Subcutaneous abdominal adipose tissue (tissue), 5 donors: ENCODE results near the gene ABCC8.

Experiments
- H3K27ac ChIP-seq: one replicate; pipeline ENCODE4 v1.7.0; 2013; ENCODE audit warnings: low read depth, mild to moderate bottlenecking, inconsistent platforms, low read length, moderate library complexity
- H3K27me3 ChIP-seq, 5 donors: one replicate each; pipeline ENCODE4 v1.7.0; 2013; ENCODE audit warnings: low read length in 5 of 5, inconsistent platforms in 1 of 5; ENCODE audit not compliant: control insufficient read depth in 5 of 5, insufficient read depth in 4 of 5
- H3K36me3 ChIP-seq, 5 donors: one replicate each; pipeline ENCODE4 v1.7.0; 2013; ENCODE audit warnings: low read length in 5 of 5; ENCODE audit not compliant: control insufficient read depth in 5 of 5, insufficient read depth in 5 of 5
- H3K4me1 ChIP-seq, 5 donors: one replicate each; pipeline ENCODE4 v1.7.0; 2013; ENCODE audit warnings: low read length in 5 of 5, mild to moderate bottlenecking in 3 of 5, moderate library complexity in 1 of 5; ENCODE audit not compliant: control insufficient read depth in 5 of 5, insufficient read depth in 5 of 5
- H3K4me3 ChIP-seq, 5 donors: one replicate each; pipeline ENCODE4 v1.7.0; 2013; ENCODE audit warnings: low read length in 5 of 5, low read depth in 1 of 5
- H3K9ac ChIP-seq, 5 donors: one replicate each; pipeline ENCODE4 v1.7.0; 2013; ENCODE audit warnings: low read length in 5 of 5, mild to moderate bottlenecking in 4 of 5, moderate library complexity in 3 of 5
- H3K9me3 ChIP-seq, 5 donors: one replicate each; pipeline ENCODE4 v1.7.0; 2013; ENCODE audit warnings: low read length in 5 of 5; ENCODE audit not compliant: control insufficient read depth in 5 of 5
- donor health status: healthy.
- donor health status: healthy.
- donor health status: healthy.
- donor health status: healthy.
- donor health status: healthy.

ABCC8 gene

DNA sequence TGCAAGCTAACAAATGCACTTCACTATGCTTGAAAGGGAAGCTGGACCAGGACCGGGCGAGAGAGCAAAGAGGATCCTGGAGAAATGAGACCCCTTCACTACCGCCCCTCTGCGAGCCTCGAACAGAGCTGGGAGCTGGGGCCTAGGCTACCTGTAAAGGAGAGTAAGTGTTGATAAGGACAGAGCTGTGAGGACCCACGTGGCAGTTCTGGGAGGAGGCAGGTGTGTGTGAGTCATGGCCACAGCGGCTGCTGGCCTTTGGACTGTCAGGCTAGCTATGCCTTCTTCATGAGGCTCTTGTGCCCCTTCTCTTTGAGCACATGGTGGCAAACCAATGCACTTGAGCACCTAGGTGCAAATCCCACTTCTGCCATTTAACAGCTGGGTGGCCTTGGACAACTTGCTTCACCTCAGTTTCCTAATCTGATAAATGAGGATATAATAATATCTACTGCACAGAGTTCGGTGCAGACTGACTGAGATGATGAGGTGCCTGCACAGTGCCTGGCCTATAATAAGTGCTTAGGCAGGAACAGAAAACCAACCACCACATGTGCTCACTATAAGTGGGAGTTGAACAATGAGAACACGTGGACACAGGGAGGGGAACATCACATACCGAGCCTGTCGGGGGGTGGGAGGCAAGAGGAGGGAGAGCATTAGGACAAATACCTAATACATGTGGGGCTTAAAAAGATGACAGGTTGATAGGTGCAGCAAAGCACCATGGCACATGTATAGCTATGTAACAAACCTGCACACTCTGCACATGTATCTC lies 52.9 kb downstream of the ABCC8 start:
- H3K27me3 ChIP-seq = peaks cover 0 to 17% (median 5%) of the 10 kb centered on the region in 5 donors
- H3K4me1 ChIP-seq = no peaks in the 10 kb centered on the region
- no peaks in the 10 kb centered on the region for H3K9me3 ChIP-seq
- no peaks in the 10 kb centered on the region for H3K36me3 ChIP-seq
- no peak overlapping the region for H3K9ac ChIP-seq
- no peak overlapping the region for H3K27ac ChIP-seq
- no peak overlapping the region for H3K4me3 ChIP-seq

DNA sequence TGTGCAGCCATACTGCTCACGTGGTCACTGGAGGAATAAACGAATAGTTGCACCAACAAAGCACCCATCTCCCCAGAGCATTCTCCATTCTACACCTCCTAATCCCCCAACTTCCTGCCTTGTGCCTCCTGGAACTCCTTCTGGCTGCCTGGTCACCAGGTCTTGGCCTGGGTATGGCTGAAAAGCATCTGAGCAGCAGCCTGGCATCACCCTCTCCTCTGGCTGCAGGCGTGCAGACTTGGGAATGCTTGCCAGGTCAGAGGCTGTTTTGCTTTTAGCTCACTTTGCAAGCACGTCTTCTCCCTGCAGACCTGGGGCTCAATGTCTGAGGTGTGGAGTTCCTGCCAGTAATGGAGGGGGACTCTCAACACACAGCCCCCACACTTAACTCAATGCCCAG lies 54.9 kb downstream of the ABCC8 start:
- H3K9ac ChIP-seq = no peak overlapping the region
- H3K27ac ChIP-seq = no peak overlapping the region
- H3K4me3 ChIP-seq = no peak overlapping the region
- peaks cover 0 to 11% (median 6%) of the 10 kb centered on the region in 5 donors for H3K27me3 ChIP-seq
- H3K36me3 ChIP-seq = no peaks in the 10 kb centered on the region
- no peaks in the 10 kb centered on the region for H3K9me3 ChIP-seq
- H3K4me1 ChIP-seq = no peaks in the 10 kb centered on the region

DNA sequence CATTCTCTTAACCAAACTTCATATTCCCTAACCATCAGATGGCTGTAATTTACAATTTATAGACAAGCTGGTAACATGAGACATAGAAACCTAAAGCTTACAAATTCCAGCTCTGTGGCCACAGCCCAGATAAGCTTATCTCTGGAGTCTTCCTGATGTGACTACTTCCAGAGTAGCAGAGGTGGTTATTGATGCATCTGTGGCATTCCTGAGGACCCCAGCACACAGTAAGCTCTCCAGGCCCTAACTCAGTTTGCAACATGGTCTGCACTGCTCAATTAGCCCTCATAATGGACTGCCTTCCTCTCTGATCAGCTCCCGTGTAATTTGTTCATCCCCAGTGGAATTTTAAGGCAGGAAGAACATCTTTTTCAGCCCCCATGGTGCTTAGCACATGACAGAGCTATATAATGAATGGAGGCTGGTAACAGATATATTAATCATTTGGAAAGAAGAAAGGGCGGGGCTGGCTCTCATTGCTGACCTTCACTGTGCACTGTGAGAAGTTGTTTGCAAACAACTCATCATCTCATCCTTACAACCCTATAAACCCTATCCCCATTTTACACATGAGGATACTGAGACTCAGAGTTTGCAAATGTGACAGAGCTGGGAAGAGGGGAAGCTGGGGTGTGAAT lies 58.1 kb downstream of the ABCC8 start:
- no peak overlapping the region for H3K27ac ChIP-seq
- H3K9me3 ChIP-seq = no peaks in the 10 kb centered on the region
- H3K4me3 ChIP-seq = no peak overlapping the region
- no peaks in the 10 kb centered on the region for H3K36me3 ChIP-seq
- no peaks in the 10 kb centered on the region for H3K4me1 ChIP-seq
- H3K9ac ChIP-seq = no peak overlapping the region
- H3K27me3 ChIP-seq = peaks cover 5 to 16% (median 6%) of the 10 kb centered on the region in 5 donors

DNA sequence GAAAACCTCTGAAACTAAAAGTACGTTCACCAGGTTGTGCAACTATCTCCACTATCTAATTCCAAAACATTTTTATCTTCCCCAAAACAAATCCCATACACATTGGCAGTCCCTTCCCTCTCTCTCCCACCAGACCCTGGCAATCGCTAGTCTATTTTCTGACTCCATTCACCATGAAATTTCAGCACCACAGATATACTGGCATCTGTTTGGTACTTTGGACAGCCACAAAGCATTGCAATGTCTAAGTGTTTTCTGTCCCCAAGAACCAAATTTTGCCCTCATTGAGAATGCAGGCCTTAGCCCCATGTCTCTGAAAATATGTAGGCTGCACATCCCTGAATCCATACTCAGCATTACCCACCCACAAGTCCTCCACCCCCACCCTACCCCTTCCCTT lies 60.2 kb downstream of the ABCC8 start:
- Histone ChIP-seq H3K9ac (no peak overlapping the region), H3K27me3 (peaks cover 5 to 16% (median 6%) of the 10 kb centered on the region in 5 donors), H3K4me1 (peaks cover 0 to 1% (median 0%) of the 10 kb centered on the region in 5 donors), H3K36me3 (no peaks in the 10 kb centered on the region), H3K27ac (no peak overlapping the region), H3K4me3 (no peak overlapping the region), H3K9me3 (no peaks in the 10 kb centered on the region)

DNA sequence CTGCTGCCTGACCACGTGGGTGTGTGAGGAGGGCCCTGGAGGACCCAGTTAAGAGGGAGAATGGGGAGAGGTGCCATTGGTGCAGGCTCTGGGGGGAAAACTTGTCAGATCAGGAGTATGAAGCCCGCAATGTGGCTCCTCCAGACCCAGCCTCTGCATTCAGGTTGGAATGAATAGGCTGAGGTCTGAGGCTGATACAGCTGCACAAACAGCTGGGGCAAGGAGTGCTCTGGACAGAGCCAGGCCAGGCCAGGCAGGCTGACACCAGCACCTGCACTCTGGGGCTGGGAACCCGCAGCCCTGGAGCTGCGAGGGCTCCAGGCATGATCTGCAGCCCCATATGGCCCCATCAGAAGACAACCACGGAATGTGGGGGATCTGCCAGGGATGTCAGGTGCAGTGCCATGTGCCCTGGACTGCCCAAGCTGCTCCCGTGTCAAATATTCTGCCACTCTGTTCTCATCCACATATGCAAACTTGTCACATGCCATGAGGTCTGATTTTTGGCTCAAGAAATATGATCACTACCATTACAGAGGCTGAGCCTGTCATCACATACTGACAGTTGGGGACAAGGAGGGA lies 61.0 kb downstream of the ABCC8 start:
- Histone ChIP-seq H3K27ac (no peak overlapping the region), H3K9ac (no peak overlapping the region), H3K9me3 (no peaks in the 10 kb centered on the region), H3K4me3 (no peak overlapping the region), H3K36me3 (no peaks in the 10 kb centered on the region), H3K4me1 (peaks cover 0 to 10% (median 3%) of the 10 kb centered on the region in 5 donors), H3K27me3 (peaks cover 0 to 16% (median 6%) of the 10 kb centered on the region in 5 donors)

DNA sequence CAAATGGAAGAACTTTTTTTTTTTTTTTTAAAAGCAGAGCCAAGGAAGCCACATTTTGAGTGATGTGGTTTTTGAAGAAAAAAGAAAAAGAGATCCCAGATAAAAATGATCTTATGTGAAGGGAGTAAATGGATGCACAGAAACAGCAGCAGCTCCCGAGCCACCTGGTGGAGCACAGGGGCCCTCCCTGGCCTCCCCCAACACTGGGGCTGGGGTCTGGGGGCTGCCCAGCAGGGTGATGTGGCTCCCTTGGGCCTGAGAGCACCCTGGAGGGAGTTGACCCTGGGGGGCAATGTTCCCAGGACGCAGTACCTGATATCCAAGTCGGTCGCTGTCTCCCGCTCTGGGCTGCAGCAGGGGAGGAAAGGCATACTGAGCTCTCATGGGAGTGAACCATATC lies 61.7 kb downstream of the ABCC8 start:
- no peaks in the 10 kb centered on the region for H3K36me3 ChIP-seq
- no peak overlapping the region for H3K9ac ChIP-seq
- H3K27ac ChIP-seq = no peak overlapping the region
- H3K9me3 ChIP-seq = no peaks in the 10 kb centered on the region
- H3K4me3 ChIP-seq = no peak overlapping the region
- H3K4me1 ChIP-seq = peaks cover 0 to 16% (median 4%) of the 10 kb centered on the region in 5 donors
- H3K27me3 ChIP-seq = peaks cover 0 to 11% (median 6%) of the 10 kb centered on the region in 5 donors

DNA sequence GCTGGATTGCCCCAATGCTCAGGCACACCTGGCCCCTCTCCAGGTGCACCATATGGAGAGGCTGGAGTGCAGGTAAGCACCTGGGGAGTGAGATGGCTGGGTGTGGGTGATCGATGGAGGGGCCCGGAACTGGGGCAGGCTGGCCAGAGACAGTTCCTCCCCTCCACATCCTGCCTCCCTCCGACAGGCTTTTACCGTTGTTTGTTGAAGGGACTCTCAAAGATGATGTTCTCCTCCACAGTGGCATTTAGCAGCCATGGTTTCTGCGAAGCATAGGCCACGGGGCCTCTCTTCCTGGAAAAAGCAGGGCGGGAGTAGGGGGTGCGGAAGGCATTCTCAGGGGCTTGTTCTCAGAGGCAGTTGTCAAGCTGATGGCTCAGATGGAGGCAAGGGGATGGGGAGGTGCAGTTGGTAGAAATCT lies 62.3 kb downstream of the ABCC8 start:
- no peak overlapping the region for H3K27ac ChIP-seq
- peaks cover 0 to 8% (median 3%) of the 10 kb centered on the region in 5 donors for H3K27me3 ChIP-seq
- no peak overlapping the region for H3K9ac ChIP-seq
- no peaks in the 10 kb centered on the region for H3K36me3 ChIP-seq
- no peaks in the 10 kb centered on the region for H3K9me3 ChIP-seq
- H3K4me3 ChIP-seq = no peak overlapping the region
- peaks cover 0 to 17% (median 4%) of the 10 kb centered on the region in 5 donors for H3K4me1 ChIP-seq

DNA sequence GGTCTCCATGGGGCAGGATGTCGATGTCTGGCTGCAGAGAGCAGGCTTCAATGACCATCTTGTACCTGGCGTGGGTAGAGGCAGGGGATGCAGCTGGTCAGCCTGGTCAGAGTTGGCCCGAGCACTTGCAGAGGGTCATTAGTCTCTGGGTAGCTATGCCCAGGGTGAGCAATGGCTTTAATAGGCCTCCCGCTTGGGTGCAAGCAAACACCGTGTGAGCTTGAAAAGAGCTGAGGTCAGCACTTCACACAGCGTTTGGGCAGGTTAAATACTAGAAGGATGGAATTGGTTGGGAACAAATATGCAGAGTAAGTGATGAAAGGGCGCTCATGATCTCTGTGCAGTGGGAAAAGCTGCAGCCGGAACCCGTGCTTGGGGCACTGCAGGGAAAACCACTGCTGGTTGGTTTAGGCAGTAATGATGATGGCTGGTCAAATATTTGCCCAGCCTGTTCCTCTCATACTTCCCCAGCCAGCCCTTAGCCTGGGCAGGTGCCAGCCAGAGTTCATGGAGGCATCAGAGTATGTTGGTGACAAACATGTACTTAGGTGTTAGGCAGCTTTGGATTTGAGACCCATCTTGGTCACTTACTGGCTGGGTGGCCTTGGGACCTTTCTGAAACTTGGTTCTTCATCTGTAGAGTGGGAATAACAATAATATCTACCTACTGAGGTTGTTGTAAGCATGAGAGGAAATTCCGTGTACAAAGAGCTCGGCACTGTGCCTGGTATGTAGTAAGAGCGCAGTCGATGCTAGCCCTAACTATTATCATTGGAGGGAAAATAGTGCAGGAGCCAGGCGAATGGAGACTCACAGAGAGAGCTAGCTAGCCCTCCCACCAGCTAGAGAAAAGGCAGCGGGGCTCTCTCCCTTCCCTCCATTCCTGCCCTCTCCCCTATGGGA lies 63.0 kb downstream of the ABCC8 start:
- Histone ChIP-seq H3K9ac (no peak overlapping the region), H3K9me3 (no peaks in the 10 kb centered on the region), H3K4me1 (peaks cover 0 to 17% (median 4%) of the 10 kb centered on the region in 5 donors), H3K36me3 (no peaks in the 10 kb centered on the region), H3K27ac (no peak overlapping the region), H3K4me3 (no peak overlapping the region), H3K27me3 (peaks cover 0 to 8% (median 3%) of the 10 kb centered on the region in 5 donors)

DNA sequence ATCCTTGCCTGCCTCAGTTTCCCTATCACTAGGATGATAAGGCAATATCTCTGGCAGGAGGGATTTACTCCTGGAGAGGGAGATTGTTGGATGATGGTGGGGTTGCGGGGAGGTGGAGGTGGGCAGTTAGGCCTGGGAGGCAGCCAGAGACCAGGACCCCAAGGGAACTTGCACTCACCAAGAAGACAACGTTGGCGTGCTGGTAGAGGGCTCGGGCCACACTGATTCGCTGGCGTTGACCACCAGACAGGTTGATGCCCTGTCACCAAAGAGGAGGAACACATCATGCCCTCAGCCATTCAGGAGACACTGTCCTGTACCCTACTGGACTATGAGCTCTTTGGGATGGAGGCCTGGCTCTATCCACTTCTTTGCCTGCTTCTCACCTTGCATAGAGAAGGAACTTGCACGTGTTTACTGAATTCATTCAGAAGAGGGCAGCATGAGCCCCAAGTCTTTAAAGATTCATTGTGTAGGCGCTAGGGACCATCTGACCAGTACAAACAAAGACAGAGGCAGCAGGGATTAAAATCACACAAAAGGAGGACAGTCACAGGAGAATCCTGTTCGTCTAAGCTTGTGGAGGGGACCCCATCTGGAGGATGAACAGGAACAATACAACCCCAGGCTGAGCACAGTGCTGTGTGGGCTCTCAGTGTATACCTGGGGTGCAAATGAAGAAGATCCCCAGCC lies 64.0 kb downstream of the ABCC8 start:
- no peaks in the 10 kb centered on the region for H3K36me3 ChIP-seq
- H3K27me3 ChIP-seq = peaks cover 0 to 8% (median 0%) of the 10 kb centered on the region in 5 donors
- no peak overlapping the region for H3K9ac ChIP-seq
- no peak overlapping the region for H3K27ac ChIP-seq
- H3K4me1 ChIP-seq = peaks cover 0 to 17% (median 4%) of the 10 kb centered on the region in 5 donors
- no peaks in the 10 kb centered on the region for H3K9me3 ChIP-seq
- no peak overlapping the region for H3K4me3 ChIP-seq
